ENCODE data around the gene ZNF598.
"Not testable (repeated sequence)": the region's sequence is repeated elsewhere in the genome, so short reads cannot be mapped to it uniquely, and the experiment has no call there.

Gene ZNF598

DNA sequence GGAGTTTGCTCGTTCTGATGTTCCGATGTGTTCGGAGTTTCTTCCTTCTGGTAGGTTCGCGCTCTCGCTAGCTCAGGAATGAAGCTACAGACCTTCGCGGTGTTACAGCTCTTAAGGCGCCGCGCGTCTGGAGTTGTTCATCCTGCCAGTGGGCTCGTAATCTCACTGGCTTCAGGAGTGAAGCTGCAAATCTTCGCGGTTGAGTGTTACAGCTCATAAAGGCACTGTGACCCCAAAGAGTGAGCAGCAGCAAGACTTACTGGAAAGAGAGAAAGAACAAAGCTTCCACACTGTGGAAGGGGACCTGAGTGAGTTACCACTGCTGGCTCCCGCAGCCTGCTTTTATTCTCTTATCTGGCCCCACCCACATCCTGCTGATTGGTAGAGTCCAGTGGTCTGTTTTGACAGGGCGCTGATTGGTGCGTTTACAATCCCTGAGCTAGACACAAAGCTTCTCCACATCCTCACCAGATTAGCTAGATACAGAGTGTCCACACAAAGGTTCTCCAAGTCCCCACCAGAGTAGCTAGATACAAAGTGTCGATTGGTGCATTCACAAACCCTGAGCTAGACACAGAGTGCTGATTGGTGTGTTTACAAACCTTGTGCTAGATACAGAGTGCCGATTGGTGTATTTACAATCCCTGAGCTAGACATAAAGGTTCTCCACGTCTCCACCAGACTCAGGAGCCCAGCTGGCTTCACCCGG lies 52.0 kb downstream of the ZNF598 start:
- not testable (repeated sequence) for DNase-seq

- no peak for DNase-seq
Measured at GRCh38 chr16:1953734-1954133, 55.9 kb downstream of the ZNF598 start.

DNA sequence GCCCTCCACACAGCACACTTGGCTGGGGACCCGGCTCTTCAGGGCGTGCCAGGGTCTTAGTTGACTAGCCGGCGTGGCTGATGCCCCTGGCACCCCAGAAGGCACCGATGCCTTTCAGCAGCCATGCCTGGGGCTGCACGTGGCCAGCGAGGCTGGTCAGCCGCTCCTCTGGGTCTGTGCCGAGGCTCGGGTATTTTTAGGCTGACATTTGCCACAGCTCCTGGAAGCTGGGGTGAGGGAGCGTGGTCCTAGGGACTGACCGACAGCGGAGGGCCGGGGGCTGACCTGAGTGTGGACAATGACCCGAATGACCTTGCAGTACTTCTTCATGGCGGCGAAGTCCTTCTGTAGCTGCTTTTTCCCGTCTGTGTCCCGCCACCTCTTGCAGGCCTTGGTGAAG lies 59.1 kb downstream of the ZNF598 start:
- DNase-seq: no peak

DNA sequence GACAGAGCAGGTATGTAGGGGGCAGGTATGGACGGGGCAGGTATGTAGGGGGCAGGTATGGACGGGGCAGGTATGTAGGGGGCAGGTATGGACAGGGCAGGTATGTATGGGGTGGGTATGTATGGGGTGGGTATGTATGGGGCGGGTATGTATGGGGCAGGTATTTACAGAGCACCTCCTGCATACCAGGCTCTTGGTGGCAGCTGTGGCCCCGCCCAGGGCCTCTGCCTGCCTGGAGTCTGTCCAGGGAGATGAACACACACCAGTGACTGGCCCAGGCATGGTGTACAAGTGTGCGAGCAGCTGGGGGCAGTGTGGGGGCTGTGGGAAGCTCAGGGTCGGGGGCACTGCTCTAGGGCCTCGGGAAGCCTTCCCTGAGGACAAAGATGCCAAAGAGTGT lies 59.6 kb downstream of the ZNF598 start:
- DNase-seq: no peak

DNA sequence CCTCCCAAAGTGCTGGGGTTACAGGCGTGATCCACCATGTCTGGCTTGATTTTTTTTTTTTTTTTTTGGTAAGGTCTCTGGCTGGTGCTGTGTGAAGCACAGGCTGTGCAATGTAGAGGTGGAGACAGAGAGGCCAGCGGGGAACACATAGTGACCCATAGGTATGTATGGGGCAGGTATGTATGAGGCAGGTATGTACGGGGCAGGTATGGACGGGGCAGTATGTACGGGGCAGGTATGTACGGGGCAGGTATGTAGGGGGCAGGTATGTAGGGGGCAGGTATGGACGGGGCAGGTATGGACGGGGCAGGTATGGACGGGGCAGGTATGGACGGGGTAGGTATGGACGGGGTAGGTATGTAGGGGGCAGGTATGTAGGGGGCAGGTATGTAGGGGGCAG lies 60.1 kb downstream of the ZNF598 start:
- no peak for DNase-seq
